ENCODE data around the gene RALGDS.

The RALGDS gene

GRCh38 chr9:133104718-133105460, 16.2 kb downstream of the RALGDS start:
- no peak for TF ChIP-seq CTCF (IDR thresholded peaks at IDR 0.05; ENCODE audit: low read depth, low read length)

GRCh38 chr9:133103987-133104505, 17.0 kb downstream of the RALGDS start:
- DNase-seq: no peak
- H3K27me3 ChIP-seq (ENCODE audit: insufficient read depth, low read depth, severe bottlenecking): no peaks in the 10 kb centered on the region
- H3K4me3 ChIP-seq (ENCODE audit: low read depth, low read length): no peak overlapping the region
- H3K27ac ChIP-seq: no peak overlapping the region; the same call in 1 of the 2 replicates
- H3K9me3 ChIP-seq (ENCODE audit: severe bottlenecking): no peaks in the 10 kb centered on the region
- no peak for TF ChIP-seq CTCF (IDR thresholded peaks at IDR 0.05; ENCODE audit: low read depth, low read length)
- H3K36me3 ChIP-seq: peaks cover 97% of the 10 kb centered on the region

More at GRCh38 chr9:133104718-133105460, 16.2 kb downstream of the RALGDS start:
- H3K27me3 ChIP-seq (ENCODE audit: insufficient read depth, low read depth, severe bottlenecking): no peaks in the 10 kb centered on the region
- peaks cover 97% of the 10 kb centered on the region for H3K36me3 ChIP-seq
- H3K27ac ChIP-seq: no peak overlapping the region; the same call in 1 of the 2 replicates
- H3K9me3 ChIP-seq (ENCODE audit: severe bottlenecking): no peaks in the 10 kb centered on the region
- no peak overlapping the region for H3K4me3 ChIP-seq (ENCODE audit: low read depth, low read length)
- DNase-seq: peak; percentile 7

DNA sequence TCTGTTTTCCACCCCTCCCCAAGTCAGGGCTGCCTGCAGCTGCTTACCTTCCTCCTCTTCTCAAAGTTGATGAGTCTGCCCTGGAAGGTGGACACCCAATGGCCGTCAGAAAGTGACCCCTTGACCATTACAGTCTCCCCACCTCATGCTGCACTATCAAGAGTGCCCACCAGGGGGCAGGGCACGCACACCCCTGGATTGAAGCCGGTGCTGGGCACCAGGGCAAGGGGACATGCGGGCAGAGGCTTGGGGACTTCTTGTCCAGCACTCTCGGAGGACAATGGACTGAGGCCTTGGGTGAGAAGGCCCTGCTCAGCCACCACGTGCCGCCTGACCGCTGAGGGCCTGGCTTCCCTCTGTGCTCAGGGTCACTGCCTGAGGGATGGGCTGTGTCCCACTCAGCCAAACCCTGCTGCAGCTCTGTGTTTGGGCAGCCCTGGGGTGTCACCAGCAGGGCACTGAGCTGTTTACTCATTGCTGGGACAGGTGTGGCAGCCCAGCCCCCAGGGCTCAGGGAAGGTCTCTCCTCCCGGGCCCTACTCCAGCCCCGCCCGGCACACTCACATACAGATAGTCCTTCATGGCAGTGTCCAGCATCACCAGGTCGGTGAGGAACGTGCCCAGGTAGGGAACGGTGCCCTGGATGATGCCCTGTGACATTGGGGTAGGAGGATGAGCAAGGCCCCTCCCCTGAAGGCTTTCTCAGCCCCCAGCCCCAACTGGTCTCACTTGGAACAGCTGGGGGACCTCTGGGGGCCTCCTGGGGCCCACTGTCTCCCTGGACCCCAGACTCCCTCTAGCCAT, 17.7 kb downstream of the RALGDS start:
- Histone ChIP-seq H3K27me3 (ENCODE audit: insufficient read depth, low read depth, severe bottlenecking) (no peaks in the 10 kb centered on the region), H3K27ac (peak overlapping the region; percentile 14), H3K4me3 (ENCODE audit: low read depth, low read length) (no peak overlapping the region), H3K36me3 (peaks cover 97% of the 10 kb centered on the region), H3K9me3 (ENCODE audit: severe bottlenecking) (no peaks in the 10 kb centered on the region)
- peak; percentile 75 for DNase-seq
- TF ChIP-seq CTCF (IDR thresholded peaks at IDR 0.05; ENCODE audit: low read depth, low read length): peak; percentile 96

DNA sequence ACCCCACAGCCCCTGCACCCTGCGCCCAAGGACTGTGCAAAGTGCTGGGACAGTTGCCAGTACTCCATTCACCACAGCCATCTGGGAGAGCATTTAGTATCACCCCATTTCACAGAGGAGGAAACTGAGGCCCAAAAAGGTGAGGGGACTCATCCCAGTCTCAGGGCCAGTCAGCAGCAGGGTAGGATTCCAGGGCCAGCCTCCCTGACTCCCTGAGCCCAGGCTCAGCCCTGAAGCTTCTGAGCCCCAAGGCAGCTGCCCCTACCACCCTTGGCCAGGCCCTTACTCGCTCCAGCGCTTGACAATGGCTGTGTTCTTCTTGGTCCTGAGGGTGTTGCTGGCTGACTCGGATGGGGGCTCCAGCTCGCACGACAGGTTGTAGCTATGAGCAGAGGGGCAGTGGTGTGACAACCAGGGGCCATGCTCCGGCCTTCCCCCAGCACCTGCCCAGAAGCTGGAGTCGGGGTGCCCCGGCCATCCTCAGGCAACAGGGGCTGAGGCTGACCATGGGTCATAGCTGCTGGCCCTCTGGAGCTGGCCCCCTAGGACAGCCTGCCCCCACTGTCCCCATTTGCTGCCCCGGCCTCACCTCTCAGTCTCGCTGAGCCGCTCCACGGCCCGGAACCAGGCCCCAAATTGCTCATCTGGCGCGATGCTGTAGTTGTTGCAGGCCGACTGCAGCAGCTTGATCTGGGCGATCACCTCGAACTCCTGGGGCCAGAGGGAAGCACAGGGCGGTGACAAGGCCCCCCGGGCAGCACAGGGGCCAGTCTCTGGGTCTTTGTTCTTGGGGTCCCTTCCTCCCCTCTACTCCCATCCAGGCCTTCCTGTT, 18.6 kb downstream of the RALGDS start:
- Histone ChIP-seq H3K27ac (peak overlapping the region; percentile 14; the same call in 1 of the 2 replicates), H3K36me3 (peaks cover 97% of the 10 kb centered on the region), H3K27me3 (ENCODE audit: insufficient read depth, low read depth, severe bottlenecking) (no peaks in the 10 kb centered on the region), H3K9me3 (ENCODE audit: severe bottlenecking) (peaks cover 4% of the 10 kb centered on the region), H3K4me3 (ENCODE audit: low read depth, low read length) (no peak overlapping the region)
- no peak for TF ChIP-seq CTCF (IDR thresholded peaks at IDR 0.05; ENCODE audit: low read depth, low read length)
- DNase-seq: no peak

GRCh38 chr9:133101356-133102189, 19.5 kb downstream of the RALGDS start:
- Histone ChIP-seq H3K27ac (no peak overlapping the region), H3K9me3 (ENCODE audit: severe bottlenecking) (peaks cover 12% of the 10 kb centered on the region), H3K27me3 (ENCODE audit: insufficient read depth, low read depth, severe bottlenecking) (no peaks in the 10 kb centered on the region), H3K36me3 (peaks cover 97% of the 10 kb centered on the region), H3K4me3 (ENCODE audit: low read depth, low read length) (no peak overlapping the region)
- TF ChIP-seq CTCF (IDR thresholded peaks at IDR 0.05; ENCODE audit: low read depth, low read length): no peak
- DNase-seq: no peak
